H1 (cell line): ENCODE measurements around the gene SPEM1. TPM values are rescaled to one million over a fixed set of nuclear protein-coding genes. Genes with fewer than 3 reads are reported as not detected.

Source experiments
- CTCF ChIA-PET: fragments of 300-600 bp; sonication (Branson Sonifier 250); formaldehyde crosslinking; loops from one replicate; lab custom pipeline; 2021; ENCODE audit not compliant: partially characterized antibody; lab: Charles Lee
- POLR2A ChIA-PET: fragments of 300-600 bp; sonication (Branson Sonifier 250); formaldehyde crosslinking; loops from one replicate; lab custom pipeline; 2021; ENCODE audit warnings: inconsistent platforms; ENCODE audit not compliant: partially characterized antibody; lab: Charles Lee
- DNase-seq, 2 experiments: peaks; one replicate each; pipeline versions ENCODE4 v3.0.0 to v3.0.0-alpha.2; 2010 to 2022; ENCODE audit warnings: low spot score in 2 of 2, low read depth in 1 of 2, mixed read lengths in 1 of 2
- FAIRE-seq: peaks from 2 replicates; lab custom pipeline; 2011; peaks lifted over from hg19 to GRCh38; lab: Jason Lieb, UNC
- H2AFZ ChIP-seq: 2 replicates; pipeline ENCODE4 v1.8.1; 2012; ENCODE audit warnings: low read length, inconsistent platforms
- H2AK5ac ChIP-seq: 2 replicates; pipeline ENCODE4 v1.6.1; 2013; ENCODE audit warnings: low read depth, low read length
- H2BK120ac ChIP-seq: replicated peaks from 2 replicates; pipeline ENCODE3; 2013; ENCODE audit warnings: low read depth, low read length, inconsistent platforms
- H2BK12ac ChIP-seq: 2 replicates; pipeline ENCODE4 v1.6.1; 2013; ENCODE audit warnings: low read depth, low read length
- H2BK15ac ChIP-seq: 2 replicates; pipeline ENCODE4 v1.6.1; 2013; ENCODE audit warnings: low read length
- H2BK20ac ChIP-seq: 2 replicates; pipeline ENCODE4 v1.6.1; 2013; ENCODE audit warnings: low read length
- H2BK5ac ChIP-seq: 2 replicates; pipeline ENCODE4 v1.6.1; 2013; ENCODE audit warnings: low read depth, low read length
- H3K14ac ChIP-seq: 2 replicates; pipeline ENCODE4 v1.6.1; 2013; ENCODE audit warnings: inconsistent platforms; ENCODE audit not compliant: insufficient read length
- H3K18ac ChIP-seq: 2 replicates; pipeline ENCODE4 v1.6.1; 2013; ENCODE audit warnings: low read length; ENCODE audit errors: extremely low read depth
- H3K23ac ChIP-seq: 2 replicates; pipeline ENCODE4 v1.6.1; 2013; ENCODE audit warnings: inconsistent platforms; ENCODE audit not compliant: insufficient read length
- H3K23me2 ChIP-seq: 2 replicates; pipeline ENCODE4 v1.6.1; 2013; ENCODE audit warnings: low read depth, low read length
- H3K27ac ChIP-seq: 2 replicates; pipeline ENCODE4 v1.6.1; 2011; ENCODE audit warnings: low read depth, low read length, inconsistent platforms
- H3K27me3 ChIP-seq, 4 experiments: replicated peaks in 1 of 4; 1 replicate in 1 of 4; 2 replicates in 3 of 4; pipeline versions ENCODE4 v1.6.1 to v1.8.1; 2011 to 2013; ENCODE audit warnings: low read length in 3 of 4, mild to moderate bottlenecking in 3 of 4, inconsistent platforms in 2 of 4, mixed read lengths in 2 of 4, moderate library complexity in 1 of 4; ENCODE audit not compliant: control insufficient read depth in 3 of 4, insufficient read depth in 3 of 4; ENCODE audit errors: extremely low read depth in 1 of 4
- H3K36me3 ChIP-seq, 4 experiments: 2 replicates each; pipeline versions ENCODE4 v1.6.1 to v1.8.1; 2011 to 2013; ENCODE audit warnings: mild to moderate bottlenecking in 4 of 4, low read length in 3 of 4, moderate library complexity in 2 of 4, control low read depth in 1 of 4, inconsistent platforms in 1 of 4; ENCODE audit not compliant: insufficient read depth in 4 of 4, control insufficient read depth in 2 of 4
- H3K4ac ChIP-seq: replicated peaks from 2 replicates; pipeline ENCODE3; 2013; ENCODE audit warnings: low read length, low read depth, mixed read lengths, inconsistent platforms; ENCODE audit not compliant: insufficient read length
- H3K4me1 ChIP-seq, 4 experiments: replicated peaks in 1 of 4; 1 replicate in 1 of 4; 2 replicates in 3 of 4; pipeline versions ENCODE4 v1.6.1 to v1.8.1; 2011 to 2013; ENCODE audit warnings: low read length in 3 of 4, inconsistent platforms in 2 of 4, mixed read lengths in 1 of 4; ENCODE audit not compliant: insufficient read depth in 4 of 4, control insufficient read depth in 3 of 4
- H3K4me2 ChIP-seq, 2 experiments: 2 replicates each; pipeline versions ENCODE4 v1.6.1 to v1.8.1; 2011 to 2013; ENCODE audit warnings: low read depth in 2 of 2, low read length in 2 of 2, control low read depth in 1 of 2, inconsistent platforms in 1 of 2, mild to moderate bottlenecking in 1 of 2; ENCODE audit not compliant: insufficient read depth in 1 of 2
- H3K4me3 ChIP-seq, 4 experiments: fragments of 200-600, 300-600 bp in 1 of 4; sonication (generic), shearing (Covaris generic), sonication (Bioruptor Twin) in 1 of 4; 2 replicates each; pipeline versions ENCODE4 v1.5.1 to v1.8.1; 2011 to 2016; ENCODE audit warnings: low read length in 4 of 4, low read depth in 3 of 4, control low read depth in 2 of 4, inconsistent platforms in 2 of 4, mild to moderate bottlenecking in 2 of 4, mixed read lengths in 1 of 4, moderate library complexity in 1 of 4; ENCODE audit not compliant: insufficient read depth in 2 of 4; ENCODE audit errors: extremely low read depth in 1 of 4
- H3K56ac ChIP-seq: replicated peaks from 2 replicates; pipeline ENCODE3; 2013; ENCODE audit warnings: low read depth, mild to moderate bottlenecking, mixed read lengths, low read length, inconsistent platforms; ENCODE audit not compliant: insufficient read length
- H3K79me1 ChIP-seq: 2 replicates; pipeline ENCODE4 v1.6.1; 2013; ENCODE audit warnings: low read depth, low read length, control low read depth
- H3K79me2 ChIP-seq, 2 experiments: 2 replicates each; pipeline versions ENCODE4 v1.6.1 to v1.8.1; 2012 to 2013; ENCODE audit warnings: low read length in 2 of 2, mild to moderate bottlenecking in 2 of 2, inconsistent platforms in 1 of 2; ENCODE audit not compliant: insufficient read depth in 2 of 2, control insufficient read depth in 1 of 2
- H3K9ac ChIP-seq, 4 experiments: replicated peaks in 1 of 4; 1 replicate in 1 of 4; 2 replicates in 3 of 4; pipeline versions ENCODE4 v1.6.1 to v1.8.1; 2011 to 2013; ENCODE audit warnings: low read depth in 3 of 4, low read length in 3 of 4, control low read depth in 2 of 4, mild to moderate bottlenecking in 2 of 4, moderate library complexity in 2 of 4, inconsistent platforms in 1 of 4; ENCODE audit errors: extremely low read depth in 1 of 4
- H3K9me3 ChIP-seq, 2 experiments: 2 replicates each; pipeline versions ENCODE4 v1.6.1 to v1.8.1; 2012 to 2013; ENCODE audit warnings: mild to moderate bottlenecking in 2 of 2, moderate library complexity in 2 of 2, control low read depth in 1 of 2, inconsistent platforms in 1 of 2, low read depth in 1 of 2, low read length in 1 of 2, mixed read lengths in 1 of 2; ENCODE audit not compliant: insufficient read depth in 2 of 2
- H4K20me1 ChIP-seq, 2 experiments: replicated peaks in 1 of 2; 2 replicates each; pipeline versions ENCODE3 to v1.8.1; 2011 to 2013; ENCODE audit warnings: inconsistent platforms in 2 of 2, low read length in 2 of 2, mild to moderate bottlenecking in 1 of 2; ENCODE audit not compliant: insufficient read depth in 2 of 2, control insufficient read depth in 1 of 2
- H4K5ac ChIP-seq: 2 replicates; pipeline ENCODE4 v1.6.1; 2013; ENCODE audit warnings: low read length, low read depth, mixed read lengths, inconsistent platforms; ENCODE audit not compliant: insufficient read length
- H4K8ac ChIP-seq: 2 replicates; pipeline ENCODE4 v1.8.0; 2013; ENCODE audit warnings: mild to moderate bottlenecking, moderate library complexity, low read length, inconsistent platforms; ENCODE audit not compliant: insufficient read depth; ENCODE audit errors: extremely low read depth
- H4K91ac ChIP-seq: replicated peaks from 2 replicates; pipeline ENCODE3; 2013; ENCODE audit warnings: low read length, mixed read lengths, inconsistent platforms; ENCODE audit not compliant: insufficient read length
- GTF2F1 ChIP-seq: IDR thresholded peaks from 2 replicates; pipeline ENCODE4 v1.6.1; 2012; ENCODE audit warnings: low read depth, low read length, improper control_type of control experiment, borderline replicate concordance
- KDM1A ChIP-seq: fragments of 200-600, 300-600 bp; sonication (generic); IDR thresholded peaks from 2 replicates; pipeline ENCODE4 v1.7.1; 2016; ENCODE audit warnings: mild to moderate bottlenecking, low read length, borderline replicate concordance
- KDM4A ChIP-seq: IDR thresholded peaks from one replicate; pipeline ENCODE4 v1.7.1; 2012; ENCODE audit warnings: low read depth, mild to moderate bottlenecking, moderate library complexity, low read length, inconsistent platforms; ENCODE audit not compliant: severe bottlenecking
- POU5F1 ChIP-seq: IDR thresholded peaks from 2 replicates; pipeline ENCODE4 v1.6.1; 2011; ENCODE audit warnings: low read depth, mild to moderate bottlenecking, low read length, moderate library complexity
- RBBP5 ChIP-seq: IDR thresholded peaks from 2 replicates; pipeline ENCODE4 v1.7.1; 2012; ENCODE audit warnings: low read depth, mild to moderate bottlenecking, inconsistent platforms, low read length, moderate library complexity, borderline replicate concordance
- SIN3A ChIP-seq, 2 experiments: IDR thresholded peaks in 1 of 2; conservative IDR thresholded peaks in 1 of 2; 2 replicates each; pipeline ENCODE4 v1.6.1; 2011 to 2012; ENCODE audit warnings: low read length in 2 of 2, improper control_type of control experiment in 1 of 2, low read depth in 1 of 2, mild to moderate bottlenecking in 1 of 2
- SP2 ChIP-seq: IDR thresholded peaks from 2 replicates; pipeline ENCODE4 v1.6.1; 2012; ENCODE audit warnings: mild to moderate bottlenecking, low read length, inconsistent platforms
- ZNF274 ChIP-seq: IDR thresholded peaks from 2 replicates; pipeline ENCODE4 v1.7.0; 2012; ENCODE audit warnings: low read length, borderline replicate concordance; ENCODE audit errors: extremely low read depth
- WGBS, 2 experiments: shearing (Covaris generic) in 1 of 2; methylation state at CpG; one replicate each; pipeline versions ENCODE4 v1.1.6 to v1.1.7; 2013 to 2015; ENCODE audit warnings: low lambda C conversion rate in 2 of 2, mixed read lengths in 2 of 2, inconsistent platforms in 1 of 2, low coverage in 1 of 2, missing lambda C conversion rate in 1 of 2; ENCODE audit not compliant: insufficient replicate concordance in 2 of 2, insufficient coverage in 1 of 2, insufficient read length in 1 of 2; ENCODE audit errors: extremely low coverage in 1 of 2, missing lambda C conversion rate in 1 of 2; 5-methylcytosine and 5-hydroxymethylcytosine counted together
- polyA plus RNA-seq, 7 experiments: library from polyadenylated mRNA; depleted of rRNA in 3 of 7; stranded (reverse) in 5 of 7; unstranded in 2 of 7; fragments of >200 nt in 5 of 7; fragments of 200-250 nt in 2 of 7; gene quantifications; 1 replicate in 5 of 7; 2 replicates in 1 of 7; 4 replicates in 1 of 7; pipeline versions ENCODE4 v1.2.1 to v1.2.3, GENCODE V29; 2011 to 2013; ENCODE audit warnings: missing spikeins in 2 of 7, mixed read lengths in 2 of 7
- total RNA-seq: library from RNA; stranded (reverse); fragmentation: NEBNext Ultra II Directional; extraction: Animal tissue kit (Norgen Biotek cat#: 25700); gene quantifications from 2 replicates; pipeline ENCODE4 v1.2.1, GENCODE V29; 2021

Gene SPEM1
- total and polyA plus RNA-seq, 2 of the 8 experiments (the other 6 are each of a cell fraction or from before 2014, with no cell fraction given): not detected

DNA sequence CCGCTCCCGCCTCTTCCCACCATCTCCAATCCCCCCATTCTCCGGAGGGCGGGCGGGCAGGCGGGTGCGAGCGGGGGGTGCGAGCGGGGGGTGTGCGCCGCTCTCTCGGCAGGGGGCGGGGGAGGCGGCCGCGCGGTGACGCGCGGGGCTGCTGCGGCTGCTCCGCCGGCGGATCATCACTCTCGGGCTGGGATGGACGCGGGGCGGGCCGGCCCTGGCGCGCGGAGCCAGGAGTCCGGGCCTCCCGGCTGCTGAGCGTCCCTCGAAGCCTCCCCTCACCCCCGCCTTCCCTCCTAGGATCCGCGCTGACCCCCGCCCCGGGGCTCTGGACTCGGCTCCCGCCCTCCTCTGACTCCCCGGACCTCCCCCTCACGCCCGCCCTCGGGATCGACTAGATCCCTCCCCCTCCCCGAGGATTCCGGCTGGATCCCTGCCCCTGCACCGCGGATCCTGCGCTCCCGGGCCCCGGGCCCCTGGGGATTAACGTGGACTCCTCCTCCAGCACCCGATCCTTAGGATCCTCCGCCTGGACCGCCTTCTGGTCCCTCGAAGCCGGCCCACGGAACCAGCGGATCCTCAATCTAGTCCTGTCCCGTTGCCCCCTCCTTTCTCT lies 15.3 kb upstream of the SPEM1 start:
- 1% methylated on average over 16 of the region's 65 CpGs; no CpG with 5 or more reads in 1 of the 2 experiments for WGBS, 2 experiments
- Histone ChIP-seq H3K79me2 (peaks cover 0 to 8% of the 10 kb centered on the region in 2 experiments; a peak in 1 of 4 replicates), H2BK5ac (peak overlapping the region; percentile 60; the same call in 1 of the 2 replicates), H3K4me1 (peaks cover 0 to 15% (median 11%) of the 10 kb centered on the region in 4 experiments; a peak in 5 of 7 replicates), H4K20me1 (peaks cover 0 to 13% of the 10 kb centered on the region in 2 experiments), H3K27me3 (no peaks in the 10 kb centered on the region; a peak in 1 of 7 replicates), H3K36me3 (peaks cover 2 to 14% (median 10%) of the 10 kb centered on the region in 4 experiments; a peak in 5 of 8 replicates), H3K56ac (no peak overlapping the region), H3K4ac (no peak overlapping the region), H3K23ac (no peak overlapping the region), H3K79me1 (peaks cover 6% of the 10 kb centered on the region), H2BK12ac (no peak overlapping the region), H3K9ac (peak overlapping the region; percentile 52 to 76 (median 59)), H3K14ac (no peak overlapping the region), H4K8ac (peak overlapping the region; percentile 54), H3K23me2 (peaks cover 15% of the 10 kb centered on the region; the same call in 1 of the 2 replicates), H3K18ac (peak overlapping the region; percentile 81), H3K4me2 (peak overlapping the region; percentile 90 to 97), H3K9me3 (no peaks in the 10 kb centered on the region), H2BK15ac (no peak overlapping the region), H3K27ac (peak overlapping the region; percentile 55; the same call in 1 of the 2 replicates), H4K5ac (peak overlapping the region; percentile 59), H2BK120ac (no peak overlapping the region), H4K91ac (no peak overlapping the region), H3K4me3 (peak overlapping the region; percentile 72 to 94 (median 81)), H2AK5ac (no peak overlapping the region), H2AFZ (no peak overlapping the region), H2BK20ac (no peak overlapping the region)
- ChIA-PET CTCF (interaction anchor here (0.8 to 3.2 kb wide), 7 partner anchors 9 to 156 kb away, joined by 4 to 22 read pairs (median 5); partner anchors contain the start of genes TMEM95 and TNK1), POLR2A (interaction anchor here (0.7 to 8.2 kb wide), 22 partner anchors 9 to 190 kb away, joined by 3 to 66 read pairs (median 4); partner anchors contain the start of genes ACAP1, CHRNB1, FGF11 and PLSCR3)
- FAIRE-seq: no peak
- TF ChIP-seq RBBP5: peak; percentile 74; the same call in 1 of the 2 replicates
- TF ChIP-seq KDM1A: no peak
- peak; percentile 51 for TF ChIP-seq KDM4A
- no peak for TF ChIP-seq GTF2F1
- TF ChIP-seq POU5F1: no peak
- peak in 1 of 2 experiments; percentile 25; a peak in 1 of 4 replicates for TF ChIP-seq SIN3A (conservative IDR thresholded peaks at IDR 0.05 in 1 of 2, IDR thresholded peaks at IDR 0.05 in 1 of 2; ENCODE audit: low read depth in 1 of 2, low read length in 2 of 2)
- TF ChIP-seq SP2: no peak
- no peak for TF ChIP-seq ZNF274
- DNase-seq: peak in 1 of 2 experiments; percentile 81
